HEK293 (cell line): ENCODE results near the gene BCAR1.
"Not testable (repeated sequence)": the region's sequence is repeated elsewhere in the genome, so short reads cannot be mapped to it uniquely, and the experiment has no call there.

ENCODE experiments used
- CTCF ChIA-PET: fragments of 350-600 bp; formaldehyde crosslinking; extraction: SDS; loops from one replicate; lab custom pipeline; 2021; ENCODE audit warnings: antibody characterized with exemption; lab: Yijun Ruan, JAX
- POLR2A ChIA-PET: fragments of 300-600 bp; formaldehyde crosslinking; extraction: SDS; loops from one replicate; lab custom pipeline; 2020; ENCODE audit warnings: antibody characterized with exemption, inconsistent platforms; lab: Yijun Ruan, JAX
- H3K27ac ChIP-seq: fragments of 200-500 bp; sonication (Bioruptor generic); 2 replicates; pipeline ENCODE4 v1.5.1; 2014; ENCODE audit warnings: low read depth, low read length, control low read depth, inconsistent platforms; ENCODE audit errors: extremely low read depth
- H3K36me3 ChIP-seq, 2 experiments: fragments of 200-500 bp in 1 of 2; sonication (Bioruptor generic) in 1 of 2; 1 replicate in 1 of 2; 2 replicates in 1 of 2; pipeline ENCODE4 v1.5.1; 2014 to 2017; ENCODE audit warnings: inconsistent platforms in 2 of 2, low read length in 2 of 2; ENCODE audit not compliant: control insufficient read depth in 2 of 2, insufficient read depth in 1 of 2
- H3K4me1 ChIP-seq: fragments of 200-500 bp; sonication (Bioruptor generic); 2 replicates; pipeline ENCODE4 v1.5.1; 2014; ENCODE audit warnings: mild to moderate bottlenecking, low read length, inconsistent platforms; ENCODE audit not compliant: control insufficient read depth, insufficient read depth
- H3K4me3 ChIP-seq: 2 replicates; pipeline ENCODE4 v1.5.1; 2011; ENCODE audit warnings: low read depth, mild to moderate bottlenecking, control low read depth, low read length, moderate library complexity
- H3K9me3 ChIP-seq: fragments of 200-500 bp; sonication (Bioruptor generic); 2 replicates; pipeline ENCODE4 v1.5.1; 2014; ENCODE audit warnings: low read depth, low read length, inconsistent platforms; ENCODE audit not compliant: control insufficient read depth, insufficient read depth
- KLF7 ChIP-seq: fragments of 450-650 bp; formaldehyde crosslinking; IDR thresholded peaks from 2 replicates; pipeline ENCODE4 v1.5.1; 2016; ENCODE audit warnings: missing biosample characterization, missing genetic modification characterization, borderline replicate concordance
- ZBTB8A ChIP-seq: fragments of 450-650 bp; formaldehyde crosslinking; IDR thresholded peaks from 2 replicates; pipeline ENCODE4 v1.5.1; 2016; ENCODE audit warnings: missing biosample characterization, missing genetic modification characterization
- ZFP69B ChIP-seq: fragments of 450-650 bp; formaldehyde crosslinking; IDR thresholded peaks from 2 replicates; pipeline ENCODE4 v1.5.1; 2016; ENCODE audit warnings: missing biosample characterization, missing genetic modification characterization
- ZIC2 ChIP-seq: fragments of 450-650 bp; formaldehyde crosslinking; IDR thresholded peaks from 2 replicates; pipeline ENCODE4 v1.5.1; 2016; ENCODE audit warnings: missing biosample characterization, missing genetic modification characterization
- ZNF132 ChIP-seq: fragments of 450-650 bp; formaldehyde crosslinking; IDR thresholded peaks from 2 replicates; pipeline ENCODE4 v1.5.1; 2017; ENCODE audit warnings: missing biosample characterization, missing genetic modification characterization, borderline replicate concordance
- ZNF37A ChIP-seq: fragments of 450-650 bp; IDR thresholded peaks from 2 replicates; pipeline ENCODE4 v1.5.1; 2018; ENCODE audit warnings: missing biosample characterization, missing genetic modification characterization
- ZNF423 ChIP-seq: fragments of 450-650 bp; formaldehyde crosslinking; IDR thresholded peaks from 2 replicates; pipeline ENCODE4 v1.5.1; 2016; ENCODE audit warnings: missing biosample characterization, missing genetic modification characterization
- ZNF433 ChIP-seq: fragments of 450-650 bp; formaldehyde crosslinking; IDR thresholded peaks from 2 replicates; pipeline ENCODE4 v1.5.1; 2016; ENCODE audit warnings: missing biosample characterization, missing genetic modification characterization, low read depth
- ZNF514 ChIP-seq: fragments of 450-650 bp; formaldehyde crosslinking; IDR thresholded peaks from 2 replicates; pipeline ENCODE4 v1.5.1; 2016; ENCODE audit warnings: missing biosample characterization, missing genetic modification characterization
- ZNF555 ChIP-seq: fragments of 450-650 bp; formaldehyde crosslinking; conservative IDR thresholded peaks from 2 replicates; pipeline ENCODE4 v1.5.1; 2017; ENCODE audit warnings: missing biosample characterization, mild to moderate bottlenecking, missing genetic modification characterization, inconsistent platforms
- ZNF621 ChIP-seq: fragments of 450-650 bp; formaldehyde crosslinking; IDR thresholded peaks from 2 replicates; pipeline ENCODE4 v1.5.1; 2017; ENCODE audit warnings: missing biosample characterization, missing genetic modification characterization
- ZNF670 ChIP-seq: fragments of 450-650 bp; formaldehyde crosslinking; IDR thresholded peaks from 2 replicates; pipeline ENCODE4 v1.5.1; 2016; ENCODE audit warnings: missing biosample characterization, missing genetic modification characterization, low read depth
- ZNF837 ChIP-seq: fragments of 450-650 bp; formaldehyde crosslinking; IDR thresholded peaks from 2 replicates; pipeline ENCODE4 v1.5.1; 2016; ENCODE audit warnings: missing biosample characterization, missing genetic modification characterization
- TF ChIP-seq, protein P1 (sequence below): fragments of 450-650 bp; formaldehyde crosslinking; IDR thresholded peaks from 2 replicates; pipeline ENCODE4 v1.5.1; 2017; ENCODE audit warnings: missing biosample characterization, missing genetic modification characterization
- TF ChIP-seq, protein P2 (sequence below): fragments of 450-650 bp; formaldehyde crosslinking; IDR thresholded peaks from 2 replicates; pipeline ENCODE4 v1.5.1; 2016; ENCODE audit warnings: missing biosample characterization, missing genetic modification characterization
- TF ChIP-seq, protein P3 (sequence below): fragments of 450-650 bp; formaldehyde crosslinking; IDR thresholded peaks from 2 replicates; pipeline ENCODE4 v1.5.1; 2017; ENCODE audit warnings: missing biosample characterization, missing genetic modification characterization
- TF ChIP-seq, protein P4 (sequence below): fragments of 450-650 bp; formaldehyde crosslinking; IDR thresholded peaks from 2 replicates; pipeline ENCODE4 v1.5.1; 2017; ENCODE audit warnings: missing biosample characterization, missing genetic modification characterization
- TF ChIP-seq, protein P5 (sequence below): fragments of 450-650 bp; formaldehyde crosslinking; IDR thresholded peaks from 2 replicates; pipeline ENCODE4 v1.5.1; 2016; ENCODE audit warnings: missing biosample characterization, missing genetic modification characterization
- TF ChIP-seq, protein P6 (sequence below): fragments of 450-650 bp; formaldehyde crosslinking; IDR thresholded peaks from 2 replicates; pipeline ENCODE4 v1.5.1; 2016; ENCODE audit warnings: missing biosample characterization, missing genetic modification characterization

BCAR1 gene

DNA sequence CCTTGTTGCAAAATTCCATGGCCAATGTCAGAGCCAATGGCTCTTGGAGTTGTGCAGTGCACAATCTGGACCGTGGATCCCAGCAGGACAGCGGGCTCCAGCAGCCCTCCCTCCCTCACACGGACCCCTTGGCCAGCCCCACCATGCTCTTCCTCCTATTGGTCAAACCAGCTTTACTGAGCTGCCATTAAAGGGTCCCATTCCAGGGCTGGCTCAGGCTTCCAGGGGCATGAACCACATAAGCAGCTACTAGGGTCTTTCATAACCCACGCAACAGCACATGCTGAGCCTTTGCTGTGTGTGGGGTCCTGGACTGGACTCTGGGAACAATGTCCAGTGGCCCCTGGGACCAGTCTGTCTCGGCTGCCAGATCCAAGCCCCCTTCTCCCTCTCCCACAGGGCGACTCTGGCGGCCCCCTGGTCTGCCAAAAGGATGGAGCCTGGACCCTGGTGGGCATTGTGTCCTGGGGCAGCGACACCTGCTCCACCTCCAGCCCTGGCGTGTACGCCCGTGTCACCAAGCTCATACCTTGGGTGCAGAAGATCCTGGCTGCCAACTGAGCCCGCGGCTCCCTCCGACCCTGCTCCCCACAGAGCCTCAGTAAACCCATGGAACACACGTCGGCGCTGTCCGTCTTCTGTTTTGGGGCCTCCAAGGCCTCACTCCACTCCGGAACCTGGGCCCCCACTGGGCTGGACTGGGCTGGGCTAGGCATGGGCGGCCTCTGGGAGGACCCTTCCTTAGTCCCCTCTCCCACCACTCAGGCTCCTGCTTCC lies 26.9 kb downstream of the BCAR1 start:
- Histone ChIP-seq H3K4me3 (no peak overlapping the region), H3K4me1 (no peaks in the 10 kb centered on the region), H3K36me3 (peaks cover 0 to 18% of the 10 kb centered on the region in 2 experiments; a peak in 1 of 3 replicates), H3K27ac (no peak overlapping the region), H3K9me3 (no peaks in the 10 kb centered on the region)
- ChIA-PET CTCF (interaction anchor here (0.5 to 1.1 kb wide), 2 partner anchors 10 to 18 kb away, joined by 3 to 4 read pairs; partner anchors contain the start of gene CTRB2), POLR2A (interaction anchor here (0.7 kb wide), 1 partner anchor 16 kb away, joined by 3 read pairs; no protein-coding TSS in a partner anchor)
- TF ChIP-seq, protein P1, sequence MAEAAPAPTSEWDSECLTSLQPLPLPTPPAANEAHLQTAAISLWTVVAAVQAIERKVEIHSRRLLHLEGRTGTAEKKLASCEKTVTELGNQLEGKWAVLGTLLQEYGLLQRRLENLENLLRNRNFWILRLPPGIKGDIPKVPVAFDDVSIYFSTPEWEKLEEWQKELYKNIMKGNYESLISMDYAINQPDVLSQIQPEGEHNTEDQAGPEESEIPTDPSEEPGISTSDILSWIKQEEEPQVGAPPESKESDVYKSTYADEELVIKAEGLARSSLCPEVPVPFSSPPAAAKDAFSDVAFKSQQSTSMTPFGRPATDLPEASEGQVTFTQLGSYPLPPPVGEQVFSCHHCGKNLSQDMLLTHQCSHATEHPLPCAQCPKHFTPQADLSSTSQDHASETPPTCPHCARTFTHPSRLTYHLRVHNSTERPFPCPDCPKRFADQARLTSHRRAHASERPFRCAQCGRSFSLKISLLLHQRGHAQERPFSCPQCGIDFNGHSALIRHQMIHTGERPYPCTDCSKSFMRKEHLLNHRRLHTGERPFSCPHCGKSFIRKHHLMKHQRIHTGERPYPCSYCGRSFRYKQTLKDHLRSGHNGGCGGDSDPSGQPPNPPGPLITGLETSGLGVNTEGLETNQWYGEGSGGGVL: no peak
- TF ChIP-seq, protein P2, sequence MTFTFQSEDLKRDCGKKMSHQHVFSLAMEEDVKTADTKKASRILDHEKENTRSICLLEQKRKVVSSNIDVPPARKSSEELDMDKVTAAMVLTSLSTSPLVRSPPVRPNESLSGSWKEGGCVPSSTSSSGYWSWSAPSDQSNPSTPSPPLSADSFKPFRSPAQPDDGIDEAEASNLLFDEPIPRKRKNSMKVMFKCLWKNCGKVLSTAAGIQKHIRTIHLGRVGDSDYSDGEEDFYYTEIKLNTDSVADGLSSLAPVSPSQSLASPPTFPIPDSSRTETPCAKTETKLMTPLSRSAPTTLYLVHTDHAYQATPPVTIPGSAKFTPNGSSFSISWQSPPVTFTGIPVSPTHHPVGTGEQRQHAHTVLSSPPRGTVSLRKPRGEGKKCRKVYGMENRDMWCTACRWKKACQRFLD (tag by site-specific recombination): no peak
- TF ChIP-seq ZNF423 (tag by site-specific recombination): no peak
- TF ChIP-seq ZNF555 (tag by site-specific recombination): no peak
- no peak for TF ChIP-seq ZNF670 (tag by site-specific recombination)
- TF ChIP-seq, protein P3, sequence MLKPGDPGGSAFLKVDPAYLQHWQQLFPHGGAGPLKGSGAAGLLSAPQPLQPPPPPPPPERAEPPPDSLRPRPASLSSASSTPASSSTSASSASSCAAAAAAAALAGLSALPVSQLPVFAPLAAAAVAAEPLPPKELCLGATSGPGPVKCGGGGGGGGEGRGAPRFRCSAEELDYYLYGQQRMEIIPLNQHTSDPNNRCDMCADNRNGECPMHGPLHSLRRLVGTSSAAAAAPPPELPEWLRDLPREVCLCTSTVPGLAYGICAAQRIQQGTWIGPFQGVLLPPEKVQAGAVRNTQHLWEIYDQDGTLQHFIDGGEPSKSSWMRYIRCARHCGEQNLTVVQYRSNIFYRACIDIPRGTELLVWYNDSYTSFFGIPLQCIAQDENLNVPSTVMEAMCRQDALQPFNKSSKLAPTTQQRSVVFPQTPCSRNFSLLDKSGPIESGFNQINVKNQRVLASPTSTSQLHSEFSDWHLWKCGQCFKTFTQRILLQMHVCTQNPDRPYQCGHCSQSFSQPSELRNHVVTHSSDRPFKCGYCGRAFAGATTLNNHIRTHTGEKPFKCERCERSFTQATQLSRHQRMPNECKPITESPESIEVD: no peak
- no peak for TF ChIP-seq ZBTB8A
- TF ChIP-seq ZNF837 (tag by site-specific recombination): no peak
- TF ChIP-seq ZNF433 (tag by site-specific recombination): no peak
- no peak for TF ChIP-seq ZNF514 (tag by site-specific recombination)
- no peak for TF ChIP-seq ZIC2 (tag by site-specific recombination)
- TF ChIP-seq, protein P4, sequence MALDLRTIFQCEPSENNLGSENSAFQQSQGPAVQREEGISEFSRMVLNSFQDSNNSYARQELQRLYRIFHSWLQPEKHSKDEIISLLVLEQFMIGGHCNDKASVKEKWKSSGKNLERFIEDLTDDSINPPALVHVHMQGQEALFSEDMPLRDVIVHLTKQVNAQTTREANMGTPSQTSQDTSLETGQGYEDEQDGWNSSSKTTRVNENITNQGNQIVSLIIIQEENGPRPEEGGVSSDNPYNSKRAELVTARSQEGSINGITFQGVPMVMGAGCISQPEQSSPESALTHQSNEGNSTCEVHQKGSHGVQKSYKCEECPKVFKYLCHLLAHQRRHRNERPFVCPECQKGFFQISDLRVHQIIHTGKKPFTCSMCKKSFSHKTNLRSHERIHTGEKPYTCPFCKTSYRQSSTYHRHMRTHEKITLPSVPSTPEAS (tag by site-specific recombination): no peak
- TF ChIP-seq ZNF621 (tag by site-specific recombination): no peak
- no peak for TF ChIP-seq KLF7
- TF ChIP-seq ZNF37A (tag by site-specific recombination): no peak
- TF ChIP-seq, protein P5, sequence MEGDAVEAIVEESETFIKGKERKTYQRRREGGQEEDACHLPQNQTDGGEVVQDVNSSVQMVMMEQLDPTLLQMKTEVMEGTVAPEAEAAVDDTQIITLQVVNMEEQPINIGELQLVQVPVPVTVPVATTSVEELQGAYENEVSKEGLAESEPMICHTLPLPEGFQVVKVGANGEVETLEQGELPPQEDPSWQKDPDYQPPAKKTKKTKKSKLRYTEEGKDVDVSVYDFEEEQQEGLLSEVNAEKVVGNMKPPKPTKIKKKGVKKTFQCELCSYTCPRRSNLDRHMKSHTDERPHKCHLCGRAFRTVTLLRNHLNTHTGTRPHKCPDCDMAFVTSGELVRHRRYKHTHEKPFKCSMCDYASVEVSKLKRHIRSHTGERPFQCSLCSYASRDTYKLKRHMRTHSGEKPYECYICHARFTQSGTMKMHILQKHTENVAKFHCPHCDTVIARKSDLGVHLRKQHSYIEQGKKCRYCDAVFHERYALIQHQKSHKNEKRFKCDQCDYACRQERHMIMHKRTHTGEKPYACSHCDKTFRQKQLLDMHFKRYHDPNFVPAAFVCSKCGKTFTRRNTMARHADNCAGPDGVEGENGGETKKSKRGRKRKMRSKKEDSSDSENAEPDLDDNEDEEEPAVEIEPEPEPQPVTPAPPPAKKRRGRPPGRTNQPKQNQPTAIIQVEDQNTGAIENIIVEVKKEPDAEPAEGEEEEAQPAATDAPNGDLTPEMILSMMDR: no peak
- TF ChIP-seq ZNF132 (tag by site-specific recombination): no peak
- TF ChIP-seq, protein P6, sequence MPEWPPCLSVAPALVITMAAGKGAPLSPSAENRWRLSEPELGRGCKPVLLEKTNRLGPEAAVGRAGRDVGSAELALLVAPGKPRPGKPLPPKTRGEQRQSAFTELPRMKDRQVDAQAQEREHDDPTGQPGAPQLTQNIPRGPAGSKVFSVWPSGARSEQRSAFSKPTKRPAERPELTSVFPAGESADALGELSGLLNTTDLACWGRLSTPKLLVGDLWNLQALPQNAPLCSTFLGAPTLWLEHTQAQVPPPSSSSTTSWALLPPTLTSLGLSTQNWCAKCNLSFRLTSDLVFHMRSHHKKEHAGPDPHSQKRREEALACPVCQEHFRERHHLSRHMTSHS (tag by site-specific recombination): no peak
- TF ChIP-seq ZFP69B: no peak

DNA sequence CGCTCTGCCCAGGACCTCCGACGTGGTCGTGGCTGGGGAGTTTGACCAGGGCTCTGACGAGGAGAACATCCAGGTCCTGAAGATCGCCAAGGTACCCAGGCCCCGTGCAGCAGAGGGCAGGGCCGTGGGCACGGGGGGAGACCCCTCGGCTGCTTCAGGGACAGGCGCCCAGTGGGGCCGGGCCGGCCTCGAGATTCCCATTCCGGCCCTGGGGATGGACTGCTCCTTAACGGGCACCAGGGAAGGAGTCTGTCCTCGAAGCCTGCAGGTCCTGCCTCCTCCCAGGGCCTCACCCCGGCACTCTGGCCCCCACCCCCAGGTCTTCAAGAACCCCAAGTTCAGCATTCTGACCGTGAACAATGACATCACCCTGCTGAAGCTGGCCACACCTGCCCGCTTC lies 28.3 kb downstream of the BCAR1 start:
- H3K4me1 ChIP-seq, H3K4me3 ChIP-seq, H3K36me3 ChIP-seq, POLR2A ChIA-PET, CTCF ChIA-PET, H3K9me3 ChIP-seq, H3K27ac ChIP-seq: not testable (repeated sequence)
